DLD1 (cell line): Measurements from ENCODE around the gene MFSD6.
"Not testable (repeated sequence)": the region's sequence is repeated elsewhere in the genome, so short reads cannot be mapped to it uniquely, and the experiment has no call there.

Source experiments
- in situ Hi-C: cut with HindIII; loops from 2 replicates; pipeline ENCODE4 v1.10.0; 2017; ENCODE audit warnings: low sequenced_read_pairs

MFSD6 gene

DNA sequence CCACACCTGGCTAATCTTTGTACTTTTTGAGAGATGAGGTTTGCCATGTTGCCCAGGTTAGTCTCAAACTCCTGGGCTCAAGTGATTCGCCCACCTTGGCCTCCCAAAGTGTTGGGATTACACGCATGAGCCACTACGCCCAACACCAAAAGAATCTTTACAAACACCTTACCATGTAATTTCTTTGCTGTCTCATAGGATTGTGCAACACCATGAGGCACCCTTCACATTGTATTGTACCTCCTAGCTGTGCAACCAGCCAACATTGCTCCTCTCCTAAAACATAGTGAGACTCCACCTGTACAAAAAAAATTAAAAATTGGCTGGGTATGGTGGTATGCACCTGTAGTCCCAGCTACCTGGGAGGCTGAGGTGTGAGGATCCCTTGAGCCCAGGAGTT is 3.1 kb upstream of the MFSD6 start:
- in situ Hi-C loops = no loop called here

DNA sequence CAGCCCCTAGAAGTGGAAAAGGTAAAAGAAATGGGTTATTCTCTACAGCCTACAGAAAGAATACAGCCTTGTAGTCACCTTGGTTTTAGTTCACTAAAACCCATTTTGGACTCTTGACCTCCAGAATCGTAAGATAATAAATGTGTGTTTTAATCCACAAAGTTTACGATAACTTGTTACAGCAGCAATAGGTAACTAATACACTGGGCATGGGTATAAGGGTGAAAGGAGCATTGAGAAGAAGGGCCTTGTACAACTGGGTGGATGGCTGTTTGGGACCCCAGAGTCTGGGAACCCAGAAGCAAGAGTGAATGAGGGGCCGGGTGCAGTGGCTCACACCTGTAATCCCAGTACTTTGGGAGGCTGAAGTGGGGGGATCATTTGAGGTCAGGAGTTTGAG is 2.2 kb upstream of the MFSD6 start:
- in situ Hi-C loops = no loop called here

DNA sequence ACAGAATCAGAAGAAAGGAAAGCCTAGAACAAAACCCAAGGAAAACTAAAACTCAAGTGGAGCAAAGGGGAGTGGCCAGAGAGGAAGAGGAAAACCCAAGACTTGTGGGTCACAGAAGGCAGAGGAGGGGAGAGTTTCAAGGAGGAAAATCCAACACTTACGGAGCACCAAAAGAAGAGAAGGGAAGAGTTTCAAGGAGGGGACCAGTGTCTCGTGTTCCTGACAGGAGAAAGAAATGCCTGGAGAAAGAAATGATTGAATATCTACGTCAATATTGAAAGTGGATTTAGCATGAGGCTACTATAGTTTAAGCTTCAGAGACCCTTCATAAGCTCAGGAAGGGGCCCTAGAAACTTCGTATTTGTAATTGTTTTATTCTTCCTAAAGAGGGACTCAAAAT is 1.4 kb upstream of the MFSD6 start:
- in situ Hi-C loops = no loop called here

DNA sequence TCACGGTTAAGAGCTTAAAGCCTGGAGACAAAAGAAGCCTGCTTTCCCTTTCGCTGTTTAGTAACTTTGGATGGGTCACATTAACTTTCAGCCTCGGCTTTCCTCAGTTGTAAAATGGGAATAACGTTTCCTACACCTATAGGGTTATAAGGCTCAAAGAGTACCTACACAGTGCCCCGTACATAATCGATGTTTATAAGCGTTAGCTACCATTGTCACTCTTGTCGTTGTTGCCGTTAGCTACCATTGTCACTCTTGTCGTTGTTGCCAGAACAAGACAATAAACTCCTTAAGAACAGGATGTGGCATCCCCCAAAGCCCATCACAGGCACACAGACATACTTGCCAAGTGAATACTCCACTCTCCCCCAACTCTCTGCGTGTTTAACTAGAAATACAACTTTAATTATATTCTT is 901 bp upstream of the MFSD6 start:
- in situ Hi-C loops = no loop called here

DNA sequence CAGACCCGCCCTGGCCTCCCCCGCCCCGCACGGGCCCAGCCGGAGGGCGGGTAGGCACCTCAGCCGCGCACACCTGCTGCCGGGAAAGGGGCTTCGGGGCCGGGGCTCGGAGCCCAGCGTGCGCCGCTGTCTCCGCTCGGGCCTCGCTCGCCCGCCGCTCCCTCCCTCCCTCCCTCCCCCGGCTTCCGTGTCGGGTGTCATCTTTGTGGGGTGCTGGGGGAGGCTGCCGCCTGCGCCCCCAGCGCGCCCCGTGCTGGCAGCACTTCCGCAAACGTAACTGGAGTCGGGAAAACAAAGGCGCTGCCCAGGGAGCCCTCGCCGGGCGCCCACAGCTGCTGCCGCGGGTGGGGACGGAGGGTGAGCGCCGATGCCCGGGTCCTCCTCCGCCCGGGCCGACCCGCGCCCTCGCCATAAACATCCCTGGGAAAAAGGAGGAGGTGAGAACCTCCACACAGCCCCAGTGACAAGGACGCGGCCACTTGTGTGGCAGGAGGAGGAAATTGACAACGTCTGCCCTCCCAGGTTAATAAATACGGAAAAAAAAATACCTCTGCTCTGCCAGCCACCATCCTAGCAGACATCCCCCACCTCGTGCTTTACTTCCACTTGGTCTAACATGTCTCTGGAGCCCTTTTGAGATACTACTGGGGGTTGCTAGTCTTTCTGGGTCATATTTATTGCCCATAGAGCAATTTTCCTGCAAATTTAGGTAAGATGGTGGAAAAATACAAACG is 550 bp downstream of the MFSD6 start:
- in situ Hi-C loops = no loop called here

DNA sequence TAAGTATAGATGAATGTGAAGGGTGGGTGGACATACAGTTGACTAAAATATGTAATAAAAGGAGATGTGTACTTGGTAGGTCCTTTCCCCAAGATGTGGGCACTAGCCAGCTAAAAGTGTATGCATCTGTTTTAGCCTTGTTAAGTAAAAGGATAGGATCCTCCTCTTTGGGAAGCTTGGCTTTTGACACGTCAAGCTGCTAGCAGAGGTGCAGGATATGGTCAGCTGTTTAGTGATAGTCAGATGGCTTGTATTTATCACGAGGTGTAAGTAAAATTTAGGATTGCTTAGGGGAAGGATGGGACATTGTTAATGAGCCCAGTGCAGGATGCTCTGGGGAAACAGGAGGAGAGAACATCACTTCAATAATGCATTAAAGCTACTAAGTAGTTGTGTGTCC is 1.5 kb downstream of the MFSD6 start:
- in situ Hi-C loops = no loop called here

DNA sequence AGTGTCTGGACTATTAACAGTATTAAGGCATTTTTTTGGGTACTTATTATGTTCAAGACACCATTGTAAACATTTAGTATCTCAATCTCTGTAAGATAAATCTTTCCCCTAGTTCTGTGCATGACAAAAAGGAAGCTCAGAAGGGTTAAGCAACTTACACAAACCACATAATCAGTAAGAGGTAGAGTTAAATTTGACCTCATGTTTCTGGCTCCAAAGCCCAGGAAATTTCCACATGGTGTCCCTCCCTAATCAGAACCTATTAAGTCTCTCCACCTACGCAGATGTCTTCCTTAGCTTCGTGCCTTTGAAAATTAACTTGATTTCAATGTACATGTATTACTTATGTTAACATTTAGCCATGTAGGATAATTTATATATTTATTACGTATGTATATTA is 2.0 kb downstream of the MFSD6 start:
- in situ Hi-C loops = no loop called here

DNA sequence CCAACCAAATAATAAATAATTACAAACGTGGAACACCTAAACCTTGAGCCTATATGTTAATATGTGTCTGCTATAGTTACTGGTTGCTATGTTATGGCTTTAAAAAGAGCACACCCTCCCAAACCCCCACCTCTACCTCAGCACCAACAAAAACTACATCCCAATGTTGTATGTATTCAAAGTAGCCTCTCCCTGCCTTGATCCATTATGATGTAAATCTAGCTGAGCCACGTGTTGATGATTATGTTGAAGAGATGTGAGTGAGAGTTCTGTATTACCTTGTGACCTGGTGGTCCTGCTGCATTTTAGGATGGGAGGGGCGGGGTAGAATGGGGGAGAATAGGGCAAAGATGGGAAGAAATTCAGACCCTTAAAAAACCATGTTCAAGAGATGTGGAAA is 4.8 kb downstream of the MFSD6 start:
- in situ Hi-C loops = no loop called here

DNA sequence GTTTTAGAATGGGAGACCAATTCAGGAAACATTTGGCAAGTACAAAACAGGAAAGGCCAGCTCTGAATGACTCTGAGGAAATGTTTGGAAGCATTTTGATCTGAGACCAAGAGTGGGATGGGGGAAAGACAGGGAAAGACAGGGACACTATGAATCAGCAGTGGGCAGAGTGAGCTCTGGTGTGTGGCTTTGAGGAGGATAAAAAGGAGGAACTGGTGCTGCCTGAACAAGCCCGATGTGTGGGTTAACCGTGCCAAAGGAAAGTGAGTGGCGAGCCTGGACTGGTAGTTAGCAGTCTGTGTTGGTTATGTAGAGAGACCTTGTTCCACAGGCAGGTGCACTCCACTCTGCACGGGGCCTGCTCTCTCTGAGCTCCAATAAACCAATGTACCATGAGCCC is 5.3 kb downstream of the MFSD6 start:
- in situ Hi-C loops = no loop called here

DNA sequence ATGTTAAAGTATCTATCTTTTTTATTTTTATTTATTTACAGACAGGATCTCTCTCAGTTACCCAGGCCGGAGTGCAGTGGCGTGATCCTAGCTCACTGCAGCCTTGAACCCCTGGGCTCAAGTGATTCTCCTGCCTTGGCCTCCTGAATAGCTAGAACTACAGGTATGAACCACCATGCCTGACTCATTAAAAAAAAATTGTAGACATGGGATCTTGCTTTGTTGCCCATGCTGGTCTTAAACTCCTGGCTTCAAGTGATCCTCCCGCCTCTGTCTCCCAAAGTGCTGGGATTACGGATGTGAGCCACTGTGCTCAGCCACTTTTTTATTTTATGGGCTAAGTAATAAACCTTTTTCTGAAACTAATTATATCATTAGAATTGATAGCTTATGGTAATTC is 7.1 kb downstream of the MFSD6 start:
- in situ Hi-C loops = no loop called here

DNA sequence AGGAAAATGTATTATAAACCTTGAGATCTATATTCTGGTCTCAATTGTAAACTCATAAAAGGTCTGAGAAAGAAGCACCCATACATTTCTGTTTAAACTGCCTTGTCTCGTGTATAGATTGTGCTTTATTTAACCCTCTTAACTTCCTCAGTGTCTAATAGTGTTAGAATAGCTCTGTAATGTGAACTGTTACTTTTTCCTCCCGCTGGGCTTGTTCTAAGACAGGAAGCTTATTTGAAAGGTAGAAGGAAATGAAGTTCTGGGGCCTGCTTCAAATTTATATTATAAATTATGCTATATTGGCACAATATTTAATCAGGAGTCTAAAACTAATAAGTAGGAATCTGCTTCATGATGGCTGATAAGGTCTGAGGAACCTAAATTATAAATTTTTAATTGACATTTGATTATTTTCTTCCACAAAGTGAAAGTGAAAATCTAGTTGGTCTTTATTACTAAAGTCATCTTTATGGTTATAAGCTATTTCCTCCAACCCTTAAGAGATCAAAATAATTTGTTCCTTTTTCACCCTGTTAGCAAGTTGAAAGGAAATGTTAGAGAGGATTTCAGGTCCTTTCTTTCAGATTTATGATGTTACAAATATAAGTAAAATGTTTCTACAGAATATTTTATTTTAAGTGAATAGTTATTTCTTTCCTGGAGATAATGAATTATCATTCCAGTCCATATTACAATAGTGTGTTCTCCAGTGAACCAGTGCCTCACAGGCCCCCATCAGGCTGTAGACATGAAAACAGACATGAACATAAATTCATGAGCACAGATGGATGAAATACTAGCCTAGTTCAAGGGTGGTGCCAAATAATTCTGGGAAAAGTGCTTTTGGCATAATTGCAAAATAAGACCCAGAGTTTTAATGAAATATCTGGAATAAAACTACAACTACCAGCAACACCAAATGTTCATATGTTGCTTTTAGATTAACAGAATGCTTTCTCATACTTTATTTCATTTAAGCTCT is 7.9 kb downstream of the MFSD6 start:
- in situ Hi-C loops = no loop called here

DNA sequence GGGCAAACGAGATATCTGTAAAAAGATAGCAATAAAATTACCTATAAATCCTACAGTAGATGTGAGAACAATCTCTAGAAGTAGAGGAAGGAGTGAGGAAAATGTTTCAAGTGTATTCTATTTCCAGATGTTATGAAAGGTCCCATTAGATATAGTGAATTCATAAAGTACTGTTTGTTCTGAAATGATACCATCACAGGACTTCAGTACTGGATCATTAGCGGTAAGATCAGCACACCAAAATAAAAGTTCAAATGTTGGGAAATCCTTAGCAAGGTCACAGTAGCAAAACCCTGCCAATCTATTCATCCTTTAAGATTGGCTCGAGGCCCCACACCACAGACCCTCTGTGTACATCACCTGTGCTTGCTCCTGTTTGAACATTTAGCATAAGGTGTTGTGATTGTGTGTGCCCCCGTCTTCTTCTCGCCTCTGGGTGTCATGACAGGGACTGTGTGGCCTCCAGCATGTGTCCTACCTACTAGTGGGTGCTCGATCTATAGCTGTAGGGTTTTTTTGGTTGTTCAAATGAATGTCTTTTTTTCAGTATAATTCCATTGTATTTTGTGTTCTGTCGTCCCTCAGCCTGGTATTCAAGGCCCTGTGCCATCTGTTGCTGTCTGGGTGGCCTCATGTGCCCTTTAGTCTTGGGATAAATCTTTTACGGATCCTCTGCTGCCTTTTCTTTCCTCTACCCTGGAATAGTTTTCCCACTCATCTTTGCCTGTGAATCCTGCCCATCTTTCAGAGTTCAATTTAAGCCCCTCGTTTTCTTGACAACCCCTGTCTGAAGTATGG is 9.1 kb downstream of the MFSD6 start:
- in situ Hi-C loops = no loop called here

DNA sequence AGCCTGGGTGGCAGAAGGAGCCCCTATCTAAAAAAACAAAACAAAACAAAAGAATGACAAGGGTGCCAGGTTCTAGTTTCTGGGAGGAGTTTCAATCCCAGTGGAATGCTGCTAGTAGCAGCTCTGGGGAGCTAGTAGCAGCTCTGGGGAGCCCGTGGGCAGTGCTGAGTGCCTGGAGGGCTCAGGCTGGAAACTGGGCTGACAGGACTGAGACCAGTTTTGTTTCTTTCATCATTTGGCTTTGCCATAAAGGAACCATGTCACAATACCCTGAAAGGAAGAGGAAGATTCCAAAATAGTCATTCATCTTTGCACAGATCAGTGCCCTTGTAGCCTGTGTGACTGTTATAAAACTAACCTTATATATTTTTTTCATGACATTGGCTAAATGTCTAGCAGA is 10.6 kb downstream of the MFSD6 start:
- in situ Hi-C loops = no loop called here

DNA sequence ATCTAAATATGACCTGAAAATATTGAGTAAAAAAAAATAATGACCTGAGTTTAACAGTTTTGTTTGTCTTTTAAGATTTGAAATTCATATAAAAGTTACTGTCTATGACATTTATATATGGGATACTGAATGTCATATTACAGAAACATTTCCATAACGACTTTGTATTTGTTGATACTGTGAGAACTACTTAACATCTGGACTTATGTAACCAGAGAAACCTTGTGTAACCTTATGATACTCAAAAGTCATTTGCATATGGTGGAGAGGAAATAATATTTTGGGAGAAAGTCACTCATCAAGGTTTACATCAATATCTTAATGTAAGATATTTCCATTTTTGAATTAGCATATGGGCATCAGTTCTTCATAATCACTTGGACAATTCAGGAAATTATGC is 12.6 kb downstream of the MFSD6 start:
- in situ Hi-C loops = no loop called here

DNA sequence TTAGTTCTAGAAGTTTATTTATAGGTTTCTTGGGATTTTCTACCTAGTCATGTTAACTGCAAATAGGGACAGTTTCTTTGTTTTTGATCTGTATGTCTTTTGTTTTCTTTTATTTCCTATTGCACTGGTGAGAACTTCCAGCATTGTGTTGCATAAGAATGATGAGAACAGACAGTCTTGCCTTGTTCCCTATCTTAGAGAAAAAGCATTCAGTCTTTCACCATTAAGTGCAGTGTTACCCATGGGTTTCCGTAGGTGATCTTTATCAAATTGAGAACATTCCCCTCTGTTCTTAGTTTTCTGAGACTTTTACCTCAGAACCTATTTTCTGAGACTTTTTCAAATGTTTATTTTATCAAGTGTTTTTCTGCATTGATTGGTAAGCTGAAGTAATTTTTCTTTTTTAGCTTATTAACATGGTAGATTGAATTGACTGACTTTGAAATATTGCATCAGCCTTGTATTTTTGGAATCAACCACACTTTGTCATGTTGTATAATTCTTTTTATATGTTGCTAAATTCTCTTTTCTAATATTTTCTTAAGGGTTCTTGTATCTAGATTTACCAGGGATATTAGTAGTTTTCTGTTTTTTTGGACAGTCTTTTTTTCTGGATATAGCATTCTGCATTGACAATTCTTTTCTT is 17.2 kb downstream of the MFSD6 start:
- in situ Hi-C loops = no loop called here

DNA sequence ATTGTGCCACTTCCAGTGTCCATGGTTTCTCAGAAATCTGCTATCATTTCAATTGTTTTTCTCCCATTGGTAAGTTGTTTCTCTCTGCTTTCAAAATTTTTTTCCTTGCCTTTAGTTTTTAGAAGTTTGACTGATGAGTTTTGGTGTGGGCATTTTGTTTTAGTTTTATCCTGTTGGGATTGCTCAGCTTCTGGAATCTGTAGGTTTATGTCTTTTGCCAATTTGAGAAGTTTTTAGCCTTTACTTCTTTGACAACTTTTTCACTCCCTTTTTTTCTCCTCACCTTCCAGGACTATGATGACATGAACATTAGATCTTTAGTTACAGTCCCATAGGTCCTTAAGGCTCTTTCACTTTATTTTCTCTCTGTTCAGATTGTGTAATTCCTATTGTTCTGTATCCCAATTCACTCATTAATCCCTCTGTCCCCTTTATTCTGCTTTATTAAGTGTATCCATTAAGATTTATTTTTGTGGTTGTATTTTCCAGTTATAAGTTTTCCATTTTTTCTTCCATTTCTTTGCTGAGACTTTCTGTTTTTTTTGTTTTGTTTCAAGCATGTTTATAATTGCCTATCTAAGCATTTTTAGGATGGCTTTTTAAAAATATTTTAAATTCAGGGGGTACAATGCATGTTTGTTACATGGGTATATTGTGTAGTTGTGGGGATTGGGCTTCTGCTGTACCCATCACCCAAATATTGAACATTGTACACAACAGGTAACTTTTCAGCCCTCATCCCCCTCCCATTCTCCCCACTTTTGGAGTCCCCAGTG is 17.9 kb downstream of the MFSD6 start:
- in situ Hi-C loops = no loop called here

DNA sequence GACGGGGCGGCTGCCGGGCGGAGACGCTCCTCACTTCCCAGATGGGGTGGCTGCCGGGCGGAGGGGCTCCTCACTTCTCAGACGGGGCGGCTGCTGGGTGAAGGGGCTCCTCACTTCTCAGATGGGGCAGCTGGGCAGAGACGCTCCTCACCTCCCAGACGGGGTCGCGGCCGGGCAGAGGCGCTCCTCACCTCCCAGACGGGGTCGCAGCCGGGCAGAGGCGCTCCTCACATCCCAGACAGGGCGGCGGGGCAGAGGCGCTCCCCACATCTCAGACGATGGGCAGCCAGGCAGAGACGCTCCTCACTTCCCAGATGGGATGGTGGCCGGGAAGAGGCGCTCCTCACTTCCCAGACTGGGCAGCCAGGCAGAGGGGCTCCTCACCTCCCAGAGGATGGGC is 22.7 kb downstream of the MFSD6 start:
- in situ Hi-C loops = not testable (repeated sequence)

DNA sequence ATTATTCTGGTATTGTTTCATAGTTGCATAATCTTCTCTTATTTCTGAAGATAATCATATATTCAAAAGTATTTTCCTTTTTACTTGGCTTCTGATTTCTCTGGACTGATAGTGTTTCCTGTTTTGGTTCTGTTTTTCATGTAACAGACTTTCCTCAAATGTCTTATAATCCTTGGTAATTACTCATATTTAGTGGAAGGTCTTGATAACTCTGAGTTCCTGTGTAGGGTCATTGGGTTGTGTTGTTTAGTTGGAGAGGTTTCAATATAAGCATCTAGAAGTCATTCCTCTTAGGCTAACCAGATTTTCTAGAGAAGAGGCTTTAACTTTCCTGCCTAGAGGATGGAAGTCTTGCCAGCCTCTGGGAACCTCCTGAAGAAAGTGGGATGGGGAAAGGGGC is 23.8 kb downstream of the MFSD6 start:
- in situ Hi-C loops = no loop called here

DNA sequence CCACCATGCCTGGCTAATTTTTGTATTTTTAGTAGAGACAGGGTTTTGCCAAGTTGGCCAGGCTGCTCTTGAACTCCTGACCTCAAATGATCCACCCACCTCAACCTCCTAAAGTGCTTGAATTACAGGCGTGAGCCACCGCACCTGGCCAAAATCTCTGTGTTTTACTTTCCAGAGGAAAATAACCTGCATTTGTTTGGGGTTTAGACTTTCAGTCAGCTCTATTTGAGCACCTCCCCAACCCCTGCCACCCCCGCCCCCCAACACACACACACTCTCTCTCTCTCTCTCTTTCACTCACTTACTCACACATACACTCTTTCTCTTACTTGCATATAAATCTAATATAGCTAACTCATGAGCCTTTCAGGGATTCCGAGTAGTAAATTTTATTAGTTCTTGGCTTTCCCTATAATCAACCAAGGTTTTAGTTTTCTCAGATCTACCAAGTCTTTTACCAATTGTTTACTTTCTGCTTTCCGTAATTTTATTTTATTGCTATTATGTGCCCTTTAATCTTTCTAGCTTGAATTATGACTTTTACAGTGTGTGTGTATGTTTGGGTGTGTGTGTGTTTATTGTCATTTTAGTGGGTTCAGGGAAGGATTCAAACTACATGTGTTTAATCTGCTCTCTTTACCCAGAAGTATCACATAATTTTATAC is 24.5 kb downstream of the MFSD6 start:
- in situ Hi-C loops = no loop called here
